Measurements from ENCODE around the gene RUFY4. TPM values are rescaled to one million over a fixed set of nuclear protein-coding genes. Genes with fewer than 3 reads are reported as not detected.

The RUFY4 gene
- total RNA-seq, 1 donor from 2014 or later = not detected

GRCh38 chr2:218079943-218080913, 11.2 kb downstream of the RUFY4 start:
- no peak for ATAC-seq
- Histone ChIP-seq H3K27me3 (no peaks in the 10 kb centered on the region), H3K4me3 (no peak overlapping the region), H3K36me3 (no peaks in the 10 kb centered on the region), H3K27ac (no peak overlapping the region), H3K4me1 (no peaks in the 10 kb centered on the region), H3K9me3 (no peaks in the 10 kb centered on the region)
- no peak for TF ChIP-seq CTCF (IDR thresholded peaks at IDR 0.05)
- DNase-seq = no peak
- intact Hi-C loops (cut with DNase I) = no loop called here

GRCh38 chr2:218081063-218081462, 12.0 kb downstream of the RUFY4 start:
- no peak for DNase-seq
- H3K4me3 ChIP-seq = no peak overlapping the region
- ATAC-seq = peak; percentile 60
- no peak for TF ChIP-seq CTCF (IDR thresholded peaks at IDR 0.05)
- no peaks in the 10 kb centered on the region for H3K9me3 ChIP-seq
- H3K27me3 ChIP-seq = no peaks in the 10 kb centered on the region
- intact Hi-C loops (cut with DNase I) = no loop called here
- H3K36me3 ChIP-seq = no peaks in the 10 kb centered on the region
- no peaks in the 10 kb centered on the region for H3K4me1 ChIP-seq
- no peak overlapping the region for H3K27ac ChIP-seq

GRCh38 chr2:218081695-218082094, 12.6 kb downstream of the RUFY4 start:
- H3K27ac ChIP-seq = no peak overlapping the region
- H3K4me1 ChIP-seq = no peaks in the 10 kb centered on the region
- no peak for TF ChIP-seq CTCF (IDR thresholded peaks at IDR 0.05)
- no peaks in the 10 kb centered on the region for H3K36me3 ChIP-seq
- DNase-seq (no peak), ATAC-seq (no peak)
- peaks cover 3% of the 10 kb centered on the region for H3K9me3 ChIP-seq
- intact Hi-C loops (cut with DNase I) = no loop called here
- no peak overlapping the region for H3K4me3 ChIP-seq
- no peaks in the 10 kb centered on the region for H3K27me3 ChIP-seq

- Histone ChIP-seq H3K27ac (no peak overlapping the region), H3K36me3 (no peaks in the 10 kb centered on the region), H3K4me3 (no peak overlapping the region), H3K9me3 (peaks cover 9% of the 10 kb centered on the region), H3K27me3 (no peaks in the 10 kb centered on the region), H3K4me1 (no peaks in the 10 kb centered on the region)
- ATAC-seq (no peak), DNase-seq (no peak)
- TF ChIP-seq CTCF (IDR thresholded peaks at IDR 0.05) = no peak
- intact Hi-C loops (cut with DNase I) = no loop called here
These were observed 13.7 kb downstream of the RUFY4 start for GRCh38 chr2:218082586-218083351.

GRCh38 chr2:218083352-218083676, 14.3 kb downstream of the RUFY4 start:
- H3K9me3 ChIP-seq = peaks cover 9% of the 10 kb centered on the region
- no peak overlapping the region for H3K27ac ChIP-seq
- intact Hi-C loops (cut with DNase I) = no loop called here
- ATAC-seq (no peak), DNase-seq (no peak)
- no peaks in the 10 kb centered on the region for H3K36me3 ChIP-seq
- H3K4me1 ChIP-seq = no peaks in the 10 kb centered on the region
- no peaks in the 10 kb centered on the region for H3K27me3 ChIP-seq
- H3K4me3 ChIP-seq = no peak overlapping the region
- TF ChIP-seq CTCF (IDR thresholded peaks at IDR 0.05) = no peak

All from upper lobe of right lung (tissue), 1 donor.